GM12801 (cell line): Measurements from ENCODE around the gene UPK2.

Source experiments
- TF ChIP-seq, protein P1 (sequence below): IDR thresholded peaks from one replicate; pipeline ENCODE4 v1.5.1; 2011; ENCODE audit warnings: control low read depth; ENCODE audit not compliant: insufficient read length; ENCODE audit errors: extremely low read depth

Gene UPK2

DNA sequence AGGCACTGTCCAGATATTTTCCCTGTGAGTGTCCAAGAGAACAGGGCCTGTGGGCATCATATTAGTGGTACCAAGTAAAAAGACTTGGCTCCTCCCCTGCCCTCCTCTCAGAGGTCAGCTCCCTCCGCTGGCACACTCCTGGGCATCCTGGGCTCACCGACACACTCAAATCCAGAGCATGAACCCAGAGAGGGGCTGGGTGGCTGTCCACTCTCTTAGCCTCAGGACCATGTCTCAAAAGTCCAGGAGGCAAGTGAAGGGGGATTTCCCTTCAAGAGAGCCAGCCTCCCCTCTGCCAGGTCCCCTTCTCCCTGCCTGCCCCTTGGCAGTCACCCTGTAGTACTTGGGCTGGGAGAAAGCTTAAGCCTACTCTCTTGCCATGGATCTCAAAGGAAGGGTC, 40.7 kb upstream of the UPK2 start:
- TF ChIP-seq, protein P1, sequence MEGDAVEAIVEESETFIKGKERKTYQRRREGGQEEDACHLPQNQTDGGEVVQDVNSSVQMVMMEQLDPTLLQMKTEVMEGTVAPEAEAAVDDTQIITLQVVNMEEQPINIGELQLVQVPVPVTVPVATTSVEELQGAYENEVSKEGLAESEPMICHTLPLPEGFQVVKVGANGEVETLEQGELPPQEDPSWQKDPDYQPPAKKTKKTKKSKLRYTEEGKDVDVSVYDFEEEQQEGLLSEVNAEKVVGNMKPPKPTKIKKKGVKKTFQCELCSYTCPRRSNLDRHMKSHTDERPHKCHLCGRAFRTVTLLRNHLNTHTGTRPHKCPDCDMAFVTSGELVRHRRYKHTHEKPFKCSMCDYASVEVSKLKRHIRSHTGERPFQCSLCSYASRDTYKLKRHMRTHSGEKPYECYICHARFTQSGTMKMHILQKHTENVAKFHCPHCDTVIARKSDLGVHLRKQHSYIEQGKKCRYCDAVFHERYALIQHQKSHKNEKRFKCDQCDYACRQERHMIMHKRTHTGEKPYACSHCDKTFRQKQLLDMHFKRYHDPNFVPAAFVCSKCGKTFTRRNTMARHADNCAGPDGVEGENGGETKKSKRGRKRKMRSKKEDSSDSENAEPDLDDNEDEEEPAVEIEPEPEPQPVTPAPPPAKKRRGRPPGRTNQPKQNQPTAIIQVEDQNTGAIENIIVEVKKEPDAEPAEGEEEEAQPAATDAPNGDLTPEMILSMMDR: no peak

DNA sequence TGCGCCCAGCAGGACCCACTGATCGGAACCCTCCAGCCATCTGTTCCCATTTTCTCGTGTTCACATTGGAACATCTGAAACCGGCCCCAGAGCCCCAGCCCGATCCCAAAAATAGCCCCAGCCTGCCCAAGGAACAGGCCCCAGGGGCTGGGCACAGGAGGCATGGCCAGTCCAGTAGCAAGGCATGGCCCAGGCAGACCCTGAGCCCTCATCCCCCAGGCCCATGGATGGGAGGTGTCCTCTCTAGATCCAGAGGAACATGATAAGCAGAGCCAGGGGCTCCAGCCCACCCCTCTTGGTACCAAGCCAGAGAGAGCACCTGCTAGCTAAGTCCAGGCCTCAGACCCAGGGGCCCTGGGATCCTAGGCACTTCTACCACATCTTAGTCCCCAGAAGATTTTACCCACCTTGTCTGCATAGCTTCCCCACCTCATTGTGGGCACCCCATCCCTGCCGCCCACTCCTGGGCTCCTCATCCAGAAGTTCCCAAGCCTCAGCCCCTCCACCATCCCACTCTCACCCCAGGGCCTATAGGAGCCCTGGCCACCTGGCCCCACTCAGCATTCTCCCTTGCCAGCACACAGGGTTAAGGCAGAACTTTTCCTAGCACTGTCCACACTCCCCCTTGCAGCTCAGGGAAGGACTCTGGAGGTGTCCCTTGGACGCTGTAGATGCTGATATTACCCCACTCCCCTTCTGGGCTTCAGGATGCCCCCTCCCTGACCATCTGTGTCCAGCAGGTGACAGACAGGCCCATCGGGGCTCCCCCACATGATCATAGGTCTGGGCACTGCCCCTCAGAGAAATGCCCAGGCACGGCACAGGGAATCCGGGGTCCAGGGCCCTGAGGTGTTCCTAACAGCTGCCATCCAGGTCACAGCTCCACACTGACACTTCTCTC, 39.9 kb upstream of the UPK2 start:
- TF ChIP-seq, protein P1: no peak

DNA sequence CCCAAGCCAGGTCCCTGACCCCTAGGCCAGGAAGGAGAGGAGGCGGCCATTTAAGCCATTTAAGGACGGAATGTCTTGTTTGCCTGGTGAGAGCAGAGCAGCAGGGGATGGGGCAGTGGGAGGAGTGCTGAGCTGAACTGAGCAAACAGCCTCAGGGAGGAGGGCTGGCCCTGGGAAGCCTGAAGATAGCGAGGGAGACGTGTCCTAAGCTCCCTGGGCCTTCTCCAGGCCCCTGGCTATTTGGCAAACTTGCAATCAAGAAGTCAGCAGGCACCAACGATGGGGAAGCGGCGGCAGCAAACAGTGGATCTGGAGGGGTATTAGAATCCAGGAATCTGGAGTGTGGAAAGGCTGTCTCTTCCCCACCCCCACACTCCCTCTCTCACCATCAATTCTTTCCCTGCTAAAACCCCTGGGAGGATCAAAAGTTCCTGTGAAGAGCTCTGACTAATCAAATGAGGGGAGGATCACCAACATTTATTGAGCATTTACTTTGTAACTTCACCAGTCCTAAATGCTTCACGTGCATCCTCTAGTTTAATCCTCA, 39.2 kb upstream of the UPK2 start:
- TF ChIP-seq, protein P1: no peak

DNA sequence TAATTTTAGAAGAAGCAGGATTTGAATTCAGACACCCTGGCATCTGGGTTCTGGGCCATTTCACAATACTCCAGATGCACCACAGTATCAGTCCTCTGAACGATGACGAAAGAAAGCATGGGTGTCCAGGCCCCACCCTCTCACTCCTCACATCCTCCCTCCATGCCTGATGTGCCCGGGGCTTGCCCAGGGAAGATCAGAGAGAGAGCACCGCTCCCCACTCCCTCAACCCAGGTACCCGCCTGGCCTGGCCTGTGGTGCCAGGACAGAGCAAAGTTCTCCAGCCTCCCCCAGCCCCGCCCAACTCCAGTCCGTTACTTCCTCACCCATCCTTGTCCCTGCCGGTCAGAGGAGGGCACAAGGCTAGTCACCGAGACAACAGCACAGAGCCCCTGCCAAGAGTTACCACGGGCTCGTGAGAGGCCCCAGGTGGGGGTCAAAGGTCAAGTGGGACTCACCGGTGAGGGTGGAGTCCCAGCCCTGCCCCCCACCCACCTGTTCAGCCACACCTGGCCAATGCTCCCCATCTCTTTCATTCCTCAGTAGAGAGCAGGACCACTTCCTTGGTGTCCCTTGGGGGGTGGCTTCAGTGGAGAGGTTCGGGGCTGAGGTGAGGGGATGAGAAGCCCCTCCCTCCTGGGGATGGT, 38.5 kb upstream of the UPK2 start:
- TF ChIP-seq, protein P1: no peak

DNA sequence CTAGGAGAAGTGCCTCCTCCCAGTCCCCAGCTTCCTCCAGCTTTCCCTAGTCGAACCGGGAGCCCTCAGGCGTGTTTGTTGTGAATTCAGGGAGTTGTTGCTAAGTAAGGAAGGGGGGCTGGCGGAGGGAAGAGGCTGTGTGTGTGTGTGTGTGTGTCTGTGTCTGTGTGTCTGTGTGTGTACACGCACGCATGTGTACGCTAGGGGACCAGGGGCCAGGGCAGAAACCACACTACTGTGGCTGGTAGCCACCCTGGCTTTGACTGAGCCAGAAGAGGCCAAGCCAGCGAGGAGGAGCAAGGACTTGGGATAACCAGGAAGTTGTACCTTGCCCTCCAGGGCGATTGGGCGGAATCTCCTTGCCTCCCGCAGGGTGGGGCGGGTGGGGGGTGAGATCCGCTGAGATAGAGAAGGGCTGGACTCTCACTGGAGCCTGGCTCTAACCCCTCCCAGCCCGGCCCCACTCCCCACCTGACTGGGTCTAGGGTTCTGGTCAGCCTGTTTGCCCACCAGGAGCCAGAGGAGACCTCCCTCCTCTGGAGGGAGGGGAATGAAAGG, 37.9 kb upstream of the UPK2 start:
- TF ChIP-seq, protein P1: no peak

DNA sequence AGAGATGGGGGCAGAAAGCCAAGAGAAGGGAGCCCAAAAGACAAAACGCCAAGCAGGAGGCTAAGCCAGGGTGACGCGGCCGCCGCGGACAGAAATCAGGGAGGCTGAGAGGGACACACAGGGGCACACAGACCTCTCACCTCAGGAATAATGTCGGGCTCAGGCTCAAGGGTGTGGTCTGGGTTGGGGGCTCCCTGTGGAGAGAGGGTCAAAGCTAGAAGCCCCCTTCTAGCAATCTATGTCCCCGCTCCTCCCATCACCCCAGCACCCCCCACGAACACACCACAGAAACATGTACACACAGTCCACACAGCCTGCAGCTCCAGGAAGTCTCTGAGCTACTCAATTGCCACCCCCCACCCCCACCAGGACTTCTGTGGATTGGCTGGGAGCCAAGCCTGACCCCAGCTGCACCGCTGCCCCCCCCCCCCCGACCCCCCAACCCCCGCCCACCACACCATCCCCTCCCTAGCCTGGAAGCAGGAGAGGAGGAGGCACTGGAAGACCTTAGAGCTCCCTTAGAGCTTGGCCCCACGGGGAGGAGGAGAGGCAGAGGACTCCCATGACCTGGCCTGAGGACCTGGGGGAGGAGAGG, 37.3 kb upstream of the UPK2 start:
- TF ChIP-seq, protein P1: no peak
